ENCODE results near the gene CASS4. TPM values are rescaled to one million over a fixed set of nuclear protein-coding genes. Genes with fewer than 3 reads are reported as not detected.

Gene CASS4
- total RNA-seq, 1 experiment from 2014 or later, result not detected

DNA sequence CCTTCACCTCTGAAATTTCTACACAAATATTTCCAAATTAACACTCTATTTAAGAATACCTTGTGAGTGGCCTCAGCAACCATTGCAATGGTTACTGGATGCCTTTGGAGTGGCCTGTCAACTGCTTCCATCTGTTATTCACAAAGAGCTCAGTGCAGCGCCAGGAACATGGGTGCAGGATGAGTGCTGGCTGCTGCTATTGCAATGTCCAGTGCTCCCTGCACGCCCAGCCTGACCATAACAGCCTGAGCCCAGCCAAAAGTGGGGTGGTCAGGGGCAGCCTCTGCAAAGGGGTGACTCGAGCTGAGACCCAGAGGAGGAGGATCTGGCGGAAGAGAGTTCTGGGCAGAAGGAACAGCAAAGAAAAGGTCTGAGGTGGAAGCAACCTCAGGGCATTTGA lies 18.4 kb downstream of the CASS4 start:
- H2BK12ac ChIP-seq (ENCODE audit: insufficient read length, low read depth, low read length), result no peak overlapping the region
- H2AFZ ChIP-seq (ENCODE audit: low read length), result no peak overlapping the region
- no peak overlapping the region for H2BK5ac ChIP-seq (ENCODE audit: insufficient read length, low read length)
- H2BK120ac ChIP-seq (ENCODE audit: low read depth, low read length, poor library complexity, severe bottlenecking), result no peak overlapping the region
- H3K36me3 Mint-ChIP-seq (ENCODE audit: insufficient read depth in 1 of 3, low read depth in 3 of 3), result no peaks in the 10 kb centered on the region
- H3K23me2 ChIP-seq (ENCODE audit: insufficient read length, low read depth, low read length, poor library complexity, severe bottlenecking), result no peaks in the 10 kb centered on the region
- no peak overlapping the region for H3K4me2 ChIP-seq (ENCODE audit: insufficient read depth, insufficient read length, low read length)
- H3K9ac ChIP-seq (ENCODE audit: extremely low read depth, insufficient read length, low read length), result no peak overlapping the region
- no peaks in the 10 kb centered on the region for H3K79me1 ChIP-seq (ENCODE audit: insufficient read depth, low read depth, low read length, poor library complexity, severe bottlenecking)
- no peaks in the 10 kb centered on the region for H3K9me3 Mint-ChIP-seq
- no peak overlapping the region for H3K18ac ChIP-seq (ENCODE audit: insufficient read length, low read depth, low read length)
- H4K91ac ChIP-seq (ENCODE audit: insufficient read length, low read depth, low read length), result no peak overlapping the region
- H3K23ac ChIP-seq (ENCODE audit: insufficient read length, low read depth, low read length), result no peak overlapping the region
- peaks cover 2% of the 10 kb centered on the region; the same call in 1 of the 2 replicates for H3K27me3 ChIP-seq (ENCODE audit: insufficient read depth, low read length)
- no peak overlapping the region for H2AK5ac ChIP-seq (ENCODE audit: insufficient read length, low read length)
- no peak overlapping the region; the same call in 1 of the 2 replicates for H3K14ac ChIP-seq (ENCODE audit: insufficient read depth, low read length)
- H4K8ac ChIP-seq (replicated peaks; ENCODE audit: insufficient read length, low read depth, low read length), result no peak overlapping the region
- H3K4ac ChIP-seq (ENCODE audit: low read depth, low read length), result no peak overlapping the region
- no peak overlapping the region for H2BK15ac ChIP-seq (ENCODE audit: low read depth, low read length)
- H3K79me2 ChIP-seq (ENCODE audit: insufficient read depth, low read length), result no peaks in the 10 kb centered on the region
- no peak overlapping the region for H2BK20ac ChIP-seq (ENCODE audit: low read depth, low read length, poor library complexity, severe bottlenecking)
- H3K56ac ChIP-seq (ENCODE audit: insufficient read length, low read depth, low read length), result no peak overlapping the region
- H3K4me1 ChIP-seq (ENCODE audit: insufficient read depth, low read length), result no peaks in the 10 kb centered on the region
- no peak overlapping the region for H3K27ac ChIP-seq (ENCODE audit: insufficient read length, low read depth, low read length)
- H3K27me3 Mint-ChIP-seq (ENCODE audit: low read depth), result peaks cover 44% of the 10 kb centered on the region
- TF ChIP-seq, protein P1, sequence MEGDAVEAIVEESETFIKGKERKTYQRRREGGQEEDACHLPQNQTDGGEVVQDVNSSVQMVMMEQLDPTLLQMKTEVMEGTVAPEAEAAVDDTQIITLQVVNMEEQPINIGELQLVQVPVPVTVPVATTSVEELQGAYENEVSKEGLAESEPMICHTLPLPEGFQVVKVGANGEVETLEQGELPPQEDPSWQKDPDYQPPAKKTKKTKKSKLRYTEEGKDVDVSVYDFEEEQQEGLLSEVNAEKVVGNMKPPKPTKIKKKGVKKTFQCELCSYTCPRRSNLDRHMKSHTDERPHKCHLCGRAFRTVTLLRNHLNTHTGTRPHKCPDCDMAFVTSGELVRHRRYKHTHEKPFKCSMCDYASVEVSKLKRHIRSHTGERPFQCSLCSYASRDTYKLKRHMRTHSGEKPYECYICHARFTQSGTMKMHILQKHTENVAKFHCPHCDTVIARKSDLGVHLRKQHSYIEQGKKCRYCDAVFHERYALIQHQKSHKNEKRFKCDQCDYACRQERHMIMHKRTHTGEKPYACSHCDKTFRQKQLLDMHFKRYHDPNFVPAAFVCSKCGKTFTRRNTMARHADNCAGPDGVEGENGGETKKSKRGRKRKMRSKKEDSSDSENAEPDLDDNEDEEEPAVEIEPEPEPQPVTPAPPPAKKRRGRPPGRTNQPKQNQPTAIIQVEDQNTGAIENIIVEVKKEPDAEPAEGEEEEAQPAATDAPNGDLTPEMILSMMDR (conservative IDR thresholded peaks at IDR 0.05), result no peak
- no peaks in the 10 kb centered on the region for H3K4me1 Mint-ChIP-seq
- H3K4me3 Mint-ChIP-seq, result no peak overlapping the region
- H4K20me1 ChIP-seq (ENCODE audit: control insufficient read depth, insufficient read depth, insufficient read length), result no peaks in the 10 kb centered on the region
- no peak overlapping the region for H3K27ac Mint-ChIP-seq
- no peak overlapping the region for H4K5ac ChIP-seq (ENCODE audit: insufficient read length, low read depth, low read length)
- DNase-seq, result no peak
- no peak overlapping the region for H3T11ph ChIP-seq (ENCODE audit: low read length)
- no CpG with 5 or more reads among the region's 4 CpGs for whole genome bisulfite sequencing (ENCODE audit: extremely low coverage, insufficient read length, low lambda C conversion rate)
- H3K9me3 ChIP-seq (ENCODE audit: control insufficient read depth, low read depth, low read length), result no peaks in the 10 kb centered on the region
